Spleen (tissue), 7 donors: ENCODE results near the gene PARP14.

Source experiments
- CTCF ChIP-seq, 11 experiments: fragments of 200-600 bp in 7 of 11; fragments of 450-650 bp in 4 of 11; sonication (generic) in 4 of 11; IDR thresholded peaks in 8 of 11; conservative IDR thresholded peaks in 3 of 11; 1 replicate in 7 of 11; 2 replicates in 4 of 11; pipeline versions ENCODE4 v1.4.0 to v1.8.0; 2016 to 2021; ENCODE audit warnings: antibody characterized with exemption in 11 of 11, inconsistent platforms in 4 of 11, mild to moderate bottlenecking in 1 of 11
- POLR2AphosphoS5 ChIP-seq, 3 donors: sonication (generic); formaldehyde crosslinking; IDR thresholded peaks; one replicate each; pipeline ENCODE4 v1.5.1; 2017; ENCODE audit warnings: antibody characterized with exemption in 3 of 3
- donor health status: DM: no; HTN: no; CAD: no; lungs with moderate emphysema.
- donor health status: DM: no; HTN: no; CAD: no.
- donor health status: DM: no; HTN: no; CAD: no.

GRCh38 chr3:122688996-122689395 lies 8.4 kb downstream of the PARP14 start:
- TF ChIP-seq CTCF (IDR thresholded peaks at IDR 0.05 in 8 of 11, conservative IDR thresholded peaks at IDR 0.05 in 3 of 11) = no peak
- no peak for TF ChIP-seq POLR2AphosphoS5 (IDR thresholded peaks at IDR 0.05)
